HG03108 (cell line): ENCODE measurements around the gene MYO7A.

Source experiments
- ATAC-seq: cut with Tn5 transposase; IDR thresholded peaks from one replicate; pipeline ENCODE4 v1.9.1; 2021; ENCODE audit warnings: moderate library complexity; ENCODE audit not compliant: unreplicated experiment

The MYO7A gene

GRCh38 chr11:77127920-77128691, at the start of gene MYO7A:
TSS of gene MYO7A (plus strand) at chr11:77128246. CDS start at chr11:77130635, 2,389 bp downstream.
- no peak for ATAC-seq

- no peak for ATAC-seq
These were observed 48.4 kb upstream of the MYO7A start for GRCh38 chr11:77079666-77080065.

- ATAC-seq = no peak
These were observed 47.3 kb upstream of the MYO7A start for GRCh38 chr11:77080643-77081210.

- no peak for ATAC-seq
These were observed 46.6 kb upstream of the MYO7A start for GRCh38 chr11:77081381-77081851.

GRCh38 chr11:77081976-77082836, 45.8 kb upstream of the MYO7A start:
- ATAC-seq = no peak

DNA sequence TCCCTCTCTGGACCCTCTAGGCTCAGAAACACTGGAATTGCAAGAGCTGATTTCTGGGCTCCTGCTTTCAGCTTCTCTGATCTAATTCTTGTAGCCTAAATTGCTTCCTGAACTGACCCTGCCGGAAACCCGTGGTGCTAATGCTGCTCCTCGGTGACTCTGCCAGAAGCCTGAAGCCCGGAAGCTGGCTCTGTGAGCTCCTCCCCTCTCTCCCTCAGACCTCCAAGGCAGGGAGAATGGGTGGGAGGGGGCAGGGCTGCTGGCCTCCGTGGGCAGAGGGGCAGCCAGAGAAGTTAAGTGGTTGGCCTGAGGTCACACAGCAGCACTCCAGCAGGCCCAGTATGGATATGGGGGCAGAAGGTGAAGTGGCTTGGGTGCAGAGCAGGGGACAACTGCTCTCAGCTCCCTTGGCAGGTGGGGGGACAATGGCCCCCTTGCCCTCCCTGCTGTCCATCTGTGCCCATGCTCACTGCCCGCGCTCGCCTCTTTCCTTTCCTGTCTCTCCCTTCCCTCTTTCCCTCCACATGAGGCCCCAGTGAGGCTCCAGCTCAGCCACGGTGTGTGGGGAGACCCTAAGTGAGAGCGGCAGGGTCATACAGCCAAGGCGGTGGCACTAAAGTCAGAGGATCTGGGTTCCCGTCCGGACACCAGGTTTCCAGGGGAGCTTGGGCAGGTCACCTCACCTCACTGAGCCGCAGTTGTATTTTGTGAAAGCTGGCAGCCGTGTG, 45.0 kb upstream of the MYO7A start:
- ATAC-seq = no peak

GRCh38 chr11:77083566-77084245, 44.3 kb upstream of the MYO7A start:
- no peak for ATAC-seq

- ATAC-seq = no peak
These were observed 43.4 kb upstream of the MYO7A start for GRCh38 chr11:77084581-77085191.

DNA sequence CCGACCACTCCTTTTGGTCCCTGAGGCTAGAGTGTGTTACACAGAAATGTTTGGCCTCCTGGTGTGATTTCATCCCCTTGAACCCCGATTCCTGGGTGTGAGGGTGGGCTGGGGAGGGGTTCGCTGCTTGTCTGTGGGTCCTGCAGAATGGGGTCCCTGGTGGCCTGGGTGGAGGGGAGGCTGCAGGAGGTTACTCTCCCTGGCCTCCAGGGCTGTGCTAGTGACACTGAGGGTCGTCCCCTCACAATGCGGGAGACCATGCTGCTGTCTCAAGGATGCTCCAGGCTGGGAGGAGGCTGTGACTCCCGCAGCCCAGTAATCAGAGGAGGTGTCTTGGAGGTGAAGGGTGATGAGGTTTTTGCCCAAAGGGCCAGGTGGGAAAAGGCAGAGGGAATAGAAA, 42.4 kb upstream of the MYO7A start:
- no peak for ATAC-seq

- no peak for ATAC-seq
These were observed 41.2 kb upstream of the MYO7A start for GRCh38 chr11:77086521-77087472.

DNA sequence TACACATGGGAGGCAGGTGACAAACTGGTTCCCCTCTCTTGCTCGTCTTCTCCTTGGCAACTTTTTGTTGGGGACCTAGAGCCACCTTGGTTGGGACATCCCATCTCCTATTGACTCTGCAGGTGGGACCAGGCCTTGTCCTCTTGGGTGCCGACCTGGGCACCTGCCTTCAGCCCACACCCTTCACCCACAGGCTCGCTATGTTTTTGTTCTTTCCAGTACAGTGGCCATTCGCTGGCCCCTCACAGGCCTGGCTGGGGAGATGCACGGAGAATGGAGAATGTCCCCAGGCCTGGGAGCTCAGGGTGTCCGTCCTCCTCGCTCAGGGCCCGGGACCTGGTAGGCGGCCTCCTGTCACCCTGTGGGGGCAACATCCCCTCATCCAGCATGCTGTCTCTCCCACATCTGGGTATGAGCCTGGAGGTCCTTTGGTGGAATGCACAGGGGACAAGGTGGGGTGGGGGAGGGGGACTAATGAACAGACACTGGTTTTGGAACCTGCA, 40.3 kb upstream of the MYO7A start:
- ATAC-seq = no peak

DNA sequence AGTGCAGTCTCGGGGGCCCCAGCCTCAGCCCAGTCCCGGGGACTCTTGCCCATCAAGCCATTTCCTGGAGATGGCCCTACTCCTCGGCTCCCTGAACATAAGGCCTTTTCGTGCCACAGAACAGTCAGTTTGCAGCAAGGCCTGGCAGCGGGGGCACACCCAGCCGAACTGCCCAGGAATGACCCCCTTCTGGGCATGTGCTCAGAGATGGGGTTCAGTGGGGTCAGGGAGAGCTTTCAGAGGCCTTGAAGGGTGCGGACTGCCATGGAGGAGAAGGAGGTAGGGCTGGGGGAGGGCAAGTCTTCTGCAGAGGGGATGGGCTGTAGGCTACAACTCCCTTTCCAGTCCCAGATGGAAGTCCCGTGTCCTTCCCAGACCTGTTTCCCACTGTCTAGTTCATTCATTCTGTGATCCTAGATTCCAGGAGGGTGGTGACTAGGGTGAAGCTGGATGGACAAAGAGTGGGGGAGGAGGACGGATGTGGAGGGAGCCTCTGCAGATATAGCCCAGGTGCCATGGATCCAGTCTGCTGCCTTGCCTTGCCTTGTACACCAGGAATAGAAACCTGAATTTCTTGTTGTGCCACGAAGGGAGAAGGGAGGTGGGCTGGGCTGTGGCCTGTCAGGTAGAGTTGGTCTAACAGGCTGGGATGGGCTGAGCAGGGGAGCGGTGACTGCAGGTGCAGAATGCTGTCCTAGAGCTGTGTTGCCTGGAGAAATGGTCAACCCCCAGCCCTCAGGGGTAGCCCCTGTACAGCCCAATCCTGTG, 39.6 kb upstream of the MYO7A start:
- ATAC-seq = no peak

DNA sequence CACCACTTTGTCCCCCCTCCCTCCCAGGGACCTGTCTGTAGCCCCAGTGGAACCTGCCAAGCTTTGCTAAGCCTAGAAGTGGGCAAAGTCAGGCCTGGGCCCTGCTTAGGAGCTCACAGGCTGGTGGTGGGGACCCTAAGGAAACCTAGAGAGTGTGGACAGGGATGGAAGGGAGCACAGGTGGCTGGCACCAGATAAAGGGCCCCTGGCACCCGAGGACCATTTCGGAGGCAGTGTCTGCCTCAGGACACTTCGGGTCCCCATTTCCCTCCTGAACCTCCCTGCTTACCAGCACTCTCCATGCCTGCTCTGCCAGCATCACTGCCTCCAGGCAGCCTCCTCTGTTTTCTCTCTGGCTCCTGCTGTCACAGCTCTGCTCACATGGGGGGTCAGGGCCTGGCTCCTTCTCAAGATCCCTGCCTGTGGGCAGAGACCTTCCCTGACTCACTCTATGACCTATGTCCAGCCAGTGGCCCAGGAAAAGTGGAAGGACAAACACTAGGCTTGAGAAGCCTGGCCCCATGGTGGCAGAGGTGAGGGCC, 39.0 kb upstream of the MYO7A start:
- ATAC-seq = no peak

DNA sequence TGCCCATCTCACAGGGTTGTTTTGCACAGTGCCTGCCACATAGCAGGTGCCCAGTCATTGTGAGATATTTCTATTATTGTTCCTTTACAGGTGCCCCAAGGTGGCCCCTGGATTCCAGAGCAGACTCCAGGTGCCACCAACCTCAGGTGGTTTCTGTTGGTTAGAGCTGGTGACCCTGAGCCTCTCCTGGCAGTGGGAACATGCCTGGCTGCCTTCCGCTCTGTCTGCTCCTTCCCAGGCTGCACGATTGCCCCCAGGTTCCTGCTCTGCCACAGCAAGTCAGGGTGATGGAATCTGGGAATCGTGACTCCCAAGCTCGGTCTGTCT, 38.0 kb upstream of the MYO7A start:
- ATAC-seq = no peak

- no peak for ATAC-seq
These were observed 37.5 kb upstream of the MYO7A start for GRCh38 chr11:77090373-77091111.

- peak; percentile 73 for ATAC-seq
These were observed 36.7 kb upstream of the MYO7A start for GRCh38 chr11:77091146-77091940.
